ENCODE results near the gene FECH.
"Not testable (repeated sequence)": the region's sequence is repeated elsewhere in the genome, so short reads cannot be mapped to it uniquely, and the experiment has no call there.

FECH gene

GRCh38 chr18:57527556-57528229 lies 58.8 kb downstream of the FECH start:
- no peak for DNase-seq

GRCh38 chr18:57523171-57523956 lies 63.1 kb downstream of the FECH start:
- no peak for DNase-seq

GRCh38 chr18:57522348-57522747 lies 64.2 kb downstream of the FECH start:
- not testable (repeated sequence) for DNase-seq

GRCh38 chr18:57519668-57520424 lies 66.7 kb downstream of the FECH start:
- no peak for DNase-seq

GRCh38 chr18:57518533-57518932 lies 68.0 kb downstream of the FECH start:
- DNase-seq, result no peak

- no peak for DNase-seq
These were observed 70.4 kb downstream of the FECH start for GRCh38 chr18:57516056-57516455.

- DNase-seq, result no peak
These were observed 81.3 kb downstream of the FECH start for GRCh38 chr18:57505231-57505630.

GRCh38 chr18:57502624-57503023 lies 83.9 kb downstream of the FECH start:
- no peak for DNase-seq

GRCh38 chr18:57498682-57499256 lies 87.7 kb downstream of the FECH start:
- DNase-seq, result no peak

Measured in DMS53 (cell line).